Left kidney (tissue), 2 donors: ENCODE results near the gene LRRN4CL. TPM values are rescaled to one million over a fixed set of nuclear protein-coding genes. Genes with fewer than 3 reads are reported as not detected.
"Not testable (repeated sequence)": the region's sequence is repeated elsewhere in the genome, so short reads cannot be mapped to it uniquely, and the experiment has no call there.

Experiments
- DNase-seq: peaks from one replicate; pipeline ENCODE4 v3.0.0-alpha.2; 2013
- polyA plus RNA-seq: library from polyadenylated mRNA; unstranded; fragments of 120-200 nt; gene quantifications from one replicate; pipeline ENCODE4 v1.2.1, GENCODE V29; 2013; ENCODE audit not compliant: insufficient read length

LRRN4CL gene
- polyA plus RNA-seq, 1 donor, result 0.78 TPM

GRCh38 chr11:62675415-62675814 lies 13.9 kb downstream of the LRRN4CL start:
- not testable (repeated sequence) for DNase-seq

- no peak for DNase-seq
These were observed 16.2 kb downstream of the LRRN4CL start for GRCh38 chr11:62673196-62673525.

- DNase-seq, result peak; percentile 85
These were observed 17.5 kb downstream of the LRRN4CL start, which contains the start of the genes LBHD1 and UQCC3 for GRCh38 chr11:62671608-62672389. LBHD1 (minus strand) TSS chr11:62672267; CDS start chr11:62670031, 2,236 bp downstream. UQCC3 (plus strand) TSS chr11:62671673; CDS start chr11:62671746, 73 bp downstream.

GRCh38 chr11:62671236-62671607 lies 18.1 kb downstream of the LRRN4CL start:
- DNase-seq, result no peak

- DNase-seq, result no peak
These were observed 19.7 kb downstream of the LRRN4CL start for GRCh38 chr11:62669420-62670161.

- no peak for DNase-seq
These were observed 21.9 kb downstream of the LRRN4CL start for GRCh38 chr11:62667460-62667859.

- no peak for DNase-seq
These were observed 22.9 kb downstream of the LRRN4CL start for GRCh38 chr11:62666259-62666926.

GRCh38 chr11:62665599-62666258 lies 23.6 kb downstream of the LRRN4CL start:
- no peak for DNase-seq

- DNase-seq, result peak; percentile 94
These were observed 24.2 kb downstream of the LRRN4CL start, which contains the start of the genes C11orf98 and CSKMT for GRCh38 chr11:62665075-62665598. C11orf98 (minus strand) TSS chr11:62665210; CDS start chr11:62665169, 41 bp downstream. CSKMT (plus strand) TSS chr11:62665312; CDS start chr11:62665880, 568 bp downstream.

GRCh38 chr11:62664405-62665074 lies 24.8 kb downstream of the LRRN4CL start:
- DNase-seq, result no peak

- DNase-seq, result no peak
These were observed 32.4 kb downstream of the LRRN4CL start for GRCh38 chr11:62656796-62657429.

- DNase-seq, result no peak
These were observed 35.0 kb downstream of the LRRN4CL start for GRCh38 chr11:62654297-62654696.

GRCh38 chr11:62652161-62653006 lies 36.9 kb downstream of the LRRN4CL start:
- DNase-seq, result no peak

GRCh38 chr11:62650283-62650682 lies 39.0 kb downstream of the LRRN4CL start:
- not testable (repeated sequence) for DNase-seq

- DNase-seq, result no peak
These were observed 39.8 kb downstream of the LRRN4CL start for GRCh38 chr11:62649486-62649885.

- DNase-seq, result no peak
These were observed 40.4 kb downstream of the LRRN4CL start for GRCh38 chr11:62648967-62649364.

- DNase-seq, result no peak
These were observed 41.0 kb downstream of the LRRN4CL start for GRCh38 chr11:62648185-62648966.

- no peak for DNase-seq
These were observed 41.7 kb downstream of the LRRN4CL start for GRCh38 chr11:62647609-62648005.
